Natural killer cell treated with Interleukin-12 subunit alpha and Interleukin-12 subunit beta and Interleukin-15 and Interleukin-18, amount 100 ng/mL, for 72 hours (primary cell): ENCODE results near the gene RNFT2. TPM values are rescaled to one million over a fixed set of nuclear protein-coding genes. Genes with fewer than 3 reads are reported as not detected.

ENCODE experiments used
- ATAC-seq, 2 donors: fragments of 150-1000 bp; cut with Tn5 transposase in 1 of 2; sonication (Bioruptor Pico), chemical (Tn5 transposase) in 1 of 2; 2 replicates each; pipeline ENCODE4 v1.10.0; 2021
- DNase-seq: peaks from one replicate; pipeline ENCODE4 v3.0.0; 2022; ENCODE audit warnings: low spot score
- H3K27ac Mint-ChIP-seq, 2 donors: 1 replicate in 1 of 2; 2 replicates in 1 of 2; pipeline ENCODE4 v1.8.0; 2022; ENCODE audit warnings: mixed read lengths in 2 of 2, mild to moderate bottlenecking in 1 of 2, moderate library complexity in 1 of 2
- H3K27me3 Mint-ChIP-seq, 2 donors: 1 replicate in 1 of 2; 2 replicates in 1 of 2; pipeline ENCODE4 v1.8.0; 2022; ENCODE audit warnings: mixed read lengths in 2 of 2
- H3K36me3 Mint-ChIP-seq: one replicate; pipeline ENCODE4 v1.8.0; 2022; ENCODE audit warnings: mixed read lengths
- H3K4me1 Mint-ChIP-seq, 2 donors: 1 replicate in 1 of 2; 2 replicates in 1 of 2; pipeline ENCODE4 v1.8.0; 2022; ENCODE audit warnings: low read depth in 2 of 2, mixed read lengths in 2 of 2, mild to moderate bottlenecking in 1 of 2
- H3K4me3 Mint-ChIP-seq: one replicate; pipeline ENCODE4 v1.8.0; 2022; ENCODE audit warnings: mixed read lengths
- H3K9me3 Mint-ChIP-seq: 2 replicates; pipeline ENCODE4 v1.8.0; 2022; ENCODE audit warnings: mixed read lengths
- total RNA-seq, 2 donors: library from RNA; stranded (reverse); gene quantifications; one replicate each; pipeline ENCODE4 v1.2.3, GENCODE V29; 2022

Gene RNFT2
- total RNA-seq, 2 donors from 2014 or later: 17.2 to 18.3 TPM

- ATAC-seq (no peak), DNase-seq (no peak)
- Mint-ChIP-seq H3K9me3 (no peaks in the 10 kb centered on the region), H3K27ac (no peak overlapping the region), H3K36me3 (no peaks in the 10 kb centered on the region), H3K4me1 (no peaks in the 10 kb centered on the region), H3K4me3 (no peak overlapping the region), H3K27me3 (peaks cover 0 to 2% of the 10 kb centered on the region in 2 donors)
These were observed 89.3 kb downstream of the RNFT2 start for GRCh38 chr12:116827432-116827831.

GRCh38 chr12:116832353-116832752 lies 94.2 kb downstream of the RNFT2 start:
- Mint-ChIP-seq H3K36me3 (no peaks in the 10 kb centered on the region), H3K27ac (no peak overlapping the region), H3K27me3 (peaks cover 0 to 2% of the 10 kb centered on the region in 2 donors), H3K4me3 (no peak overlapping the region), H3K4me1 (no peaks in the 10 kb centered on the region), H3K9me3 (no peaks in the 10 kb centered on the region)
- DNase-seq: no peak
- no peak for ATAC-seq

GRCh38 chr12:116833474-116833873 lies 95.4 kb downstream of the RNFT2 start:
- no peaks in the 10 kb centered on the region for H3K36me3 Mint-ChIP-seq
- DNase-seq: no peak
- H3K27ac Mint-ChIP-seq: no peak overlapping the region
- no peaks in the 10 kb centered on the region for H3K4me1 Mint-ChIP-seq
- peaks cover 0 to 2% of the 10 kb centered on the region in 2 donors for H3K27me3 Mint-ChIP-seq
- ATAC-seq: no peak
- no peaks in the 10 kb centered on the region for H3K9me3 Mint-ChIP-seq
- H3K4me3 Mint-ChIP-seq: no peak overlapping the region

- no peaks in the 10 kb centered on the region for H3K36me3 Mint-ChIP-seq
- H3K27me3 Mint-ChIP-seq: no peaks in the 10 kb centered on the region
- no peak overlapping the region for H3K27ac Mint-ChIP-seq
- no peak for DNase-seq
- H3K4me3 Mint-ChIP-seq: no peak overlapping the region
- no peaks in the 10 kb centered on the region for H3K4me1 Mint-ChIP-seq
- ATAC-seq: no peak
- no peaks in the 10 kb centered on the region for H3K9me3 Mint-ChIP-seq
These were observed 97.4 kb downstream of the RNFT2 start for GRCh38 chr12:116835484-116835883.

- Mint-ChIP-seq H3K9me3 (no peaks in the 10 kb centered on the region), H3K4me3 (no peak overlapping the region), H3K27me3 (no peaks in the 10 kb centered on the region), H3K27ac (no peak overlapping the region), H3K36me3 (no peaks in the 10 kb centered on the region), H3K4me1 (no peaks in the 10 kb centered on the region)
- ATAC-seq (no peak), DNase-seq (no peak)
These were observed 99.0 kb downstream of the RNFT2 start for GRCh38 chr12:116837097-116837496.

GRCh38 chr12:116838365-116838764 lies 100.2 kb downstream of the RNFT2 start:
- H3K4me1 Mint-ChIP-seq: no peaks in the 10 kb centered on the region
- DNase-seq (no peak), ATAC-seq (no peak)
- no peaks in the 10 kb centered on the region for H3K36me3 Mint-ChIP-seq
- no peak overlapping the region for H3K4me3 Mint-ChIP-seq
- no peak overlapping the region for H3K27ac Mint-ChIP-seq
- H3K9me3 Mint-ChIP-seq: no peaks in the 10 kb centered on the region
- no peaks in the 10 kb centered on the region for H3K27me3 Mint-ChIP-seq

GRCh38 chr12:116839287-116839830 lies 101.2 kb downstream of the RNFT2 start:
- H3K4me3 Mint-ChIP-seq: no peak overlapping the region
- no peaks in the 10 kb centered on the region for H3K36me3 Mint-ChIP-seq
- no peaks in the 10 kb centered on the region for H3K27me3 Mint-ChIP-seq
- ATAC-seq: no peak
- H3K4me1 Mint-ChIP-seq: no peaks in the 10 kb centered on the region
- DNase-seq: no peak
- H3K9me3 Mint-ChIP-seq: no peaks in the 10 kb centered on the region
- no peak overlapping the region for H3K27ac Mint-ChIP-seq

- H3K4me1 Mint-ChIP-seq: no peaks in the 10 kb centered on the region
- no peak overlapping the region for H3K4me3 Mint-ChIP-seq
- H3K36me3 Mint-ChIP-seq: no peaks in the 10 kb centered on the region
- H3K9me3 Mint-ChIP-seq: no peaks in the 10 kb centered on the region
- ATAC-seq: no peak
- DNase-seq: no peak
- H3K27me3 Mint-ChIP-seq: no peaks in the 10 kb centered on the region
- no peak overlapping the region for H3K27ac Mint-ChIP-seq
These were observed 105.0 kb downstream of the RNFT2 start for GRCh38 chr12:116843085-116843484.

- ATAC-seq (no peak), DNase-seq (no peak)
- H3K27me3 Mint-ChIP-seq: no peaks in the 10 kb centered on the region
- no peak overlapping the region for H3K4me3 Mint-ChIP-seq
- H3K36me3 Mint-ChIP-seq: no peaks in the 10 kb centered on the region
- no peaks in the 10 kb centered on the region for H3K9me3 Mint-ChIP-seq
- H3K27ac Mint-ChIP-seq: no peak overlapping the region
- H3K4me1 Mint-ChIP-seq: no peaks in the 10 kb centered on the region
These were observed 111.1 kb downstream of the RNFT2 start for GRCh38 chr12:116849216-116849615.

- Mint-ChIP-seq H3K4me1 (no peaks in the 10 kb centered on the region), H3K9me3 (no peaks in the 10 kb centered on the region), H3K4me3 (no peak overlapping the region), H3K36me3 (no peaks in the 10 kb centered on the region), H3K27ac (no peak overlapping the region), H3K27me3 (peaks cover 4 to 10% of the 10 kb centered on the region in 2 donors)
- DNase-seq (no peak), ATAC-seq (no peak)
These were observed 114.2 kb downstream of the RNFT2 start for GRCh38 chr12:116852303-116852702.

GRCh38 chr12:116853507-116853906 lies 115.4 kb downstream of the RNFT2 start:
- peaks cover 10 to 16% of the 10 kb centered on the region in 2 donors for H3K27me3 Mint-ChIP-seq
- H3K27ac Mint-ChIP-seq: no peak overlapping the region

GRCh38 chr12:116855744-116856470 lies 117.8 kb downstream of the RNFT2 start:
- no peak for DNase-seq
- Mint-ChIP-seq H3K4me3 (no peak overlapping the region), H3K36me3 (no peaks in the 10 kb centered on the region), H3K27me3 (peaks cover 14 to 16% of the 10 kb centered on the region in 2 donors), H3K9me3 (no peaks in the 10 kb centered on the region), H3K4me1 (no peaks in the 10 kb centered on the region), H3K27ac (no peak overlapping the region)
- no peak for ATAC-seq

More at GRCh38 chr12:116853507-116853906, 115.4 kb downstream of the RNFT2 start:
- Mint-ChIP-seq H3K36me3 (no peaks in the 10 kb centered on the region), H3K4me3 (no peak overlapping the region), H3K4me1 (no peaks in the 10 kb centered on the region), H3K9me3 (no peaks in the 10 kb centered on the region)
- no peak for DNase-seq
- no peak for ATAC-seq

- DNase-seq (no peak), ATAC-seq (no peak)
- H3K4me3 Mint-ChIP-seq: no peak overlapping the region
- no peaks in the 10 kb centered on the region for H3K4me1 Mint-ChIP-seq
- no peak overlapping the region for H3K27ac Mint-ChIP-seq
- no peaks in the 10 kb centered on the region for H3K9me3 Mint-ChIP-seq
- peaks cover 16 to 19% of the 10 kb centered on the region in 2 donors for H3K27me3 Mint-ChIP-seq
- H3K36me3 Mint-ChIP-seq: no peaks in the 10 kb centered on the region
These were observed 118.6 kb downstream of the RNFT2 start for GRCh38 chr12:116856729-116857128.

GRCh38 chr12:116859079-116859478 lies 121.0 kb downstream of the RNFT2 start:
- H3K4me1 Mint-ChIP-seq: no peaks in the 10 kb centered on the region
- no peak for ATAC-seq
- DNase-seq: no peak
- no peak overlapping the region for H3K27ac Mint-ChIP-seq
- H3K27me3 Mint-ChIP-seq: peaks cover 23 to 28% of the 10 kb centered on the region in 2 donors
- no peak overlapping the region for H3K4me3 Mint-ChIP-seq
- no peaks in the 10 kb centered on the region for H3K36me3 Mint-ChIP-seq
- no peaks in the 10 kb centered on the region for H3K9me3 Mint-ChIP-seq
